ENCODE measurements around the gene FAM13C. TPM values are rescaled to one million over a fixed set of nuclear protein-coding genes. Genes with fewer than 3 reads are reported as not detected.

The FAM13C gene
- total RNA-seq, 1 donor from 2014 or later: 12.8 TPM

- Histone ChIP-seq H3K27ac (no peak overlapping the region), H3K4me1 (peaks cover 20% of the 10 kb centered on the region), H3K27me3 (no peaks in the 10 kb centered on the region), H3K36me3 (no peaks in the 10 kb centered on the region), H3K4me3 (no peak overlapping the region), H3K9me3 (no peaks in the 10 kb centered on the region)
- intact Hi-C loops (cut with DNase I): no loop called here
- TF ChIP-seq CTCF (IDR thresholded peaks at IDR 0.05): no peak
- TF ChIP-seq POLR2AphosphoS5 (IDR thresholded peaks at IDR 0.05; ENCODE audit: insufficient read depth in 1 of 2, low read depth in 1 of 2): no peak
- no peak for TF ChIP-seq POLR2A (IDR thresholded peaks at IDR 0.05)
- DNase-seq (ENCODE audit: extremely low spot score in 2 of 2): no peak
These were observed 26.9 kb downstream of the FAM13C start for GRCh38 chr10:59335497-59335896.

- no peaks in the 10 kb centered on the region for H3K9me3 ChIP-seq
- intact Hi-C loops (cut with DNase I): no loop called here
- DNase-seq (ENCODE audit: extremely low spot score in 2 of 2): no peak
- TF ChIP-seq POLR2A (IDR thresholded peaks at IDR 0.05) (no peak), CTCF (IDR thresholded peaks at IDR 0.05) (no peak), POLR2AphosphoS5 (IDR thresholded peaks at IDR 0.05; ENCODE audit: insufficient read depth in 1 of 2, low read depth in 1 of 2) (no peak)
- peaks cover 20% of the 10 kb centered on the region for H3K4me1 ChIP-seq
- H3K4me3 ChIP-seq: no peak overlapping the region
- H3K36me3 ChIP-seq: no peaks in the 10 kb centered on the region
- H3K27ac ChIP-seq: no peak overlapping the region
- no peaks in the 10 kb centered on the region for H3K27me3 ChIP-seq
These were observed 28.6 kb downstream of the FAM13C start for GRCh38 chr10:59333701-59334100.

- TF ChIP-seq POLR2AphosphoS5 (IDR thresholded peaks at IDR 0.05; ENCODE audit: insufficient read depth in 1 of 2, low read depth in 1 of 2) (no peak), POLR2A (IDR thresholded peaks at IDR 0.05) (no peak), CTCF (IDR thresholded peaks at IDR 0.05) (no peak)
- no peaks in the 10 kb centered on the region for H3K27me3 ChIP-seq
- peaks cover 15% of the 10 kb centered on the region for H3K4me1 ChIP-seq
- intact Hi-C loops (cut with DNase I): no loop called here
- H3K36me3 ChIP-seq: no peaks in the 10 kb centered on the region
- H3K27ac ChIP-seq: no peak overlapping the region
- no peak for DNase-seq (ENCODE audit: extremely low spot score in 2 of 2)
- no peaks in the 10 kb centered on the region for H3K9me3 ChIP-seq
- H3K4me3 ChIP-seq: no peak overlapping the region
These were observed 29.8 kb downstream of the FAM13C start for GRCh38 chr10:59332581-59332980.

GRCh38 chr10:59331661-59332060 is 30.7 kb downstream of the FAM13C start:
- H3K27me3 ChIP-seq: no peaks in the 10 kb centered on the region
- DNase-seq (ENCODE audit: extremely low spot score in 2 of 2): no peak
- H3K27ac ChIP-seq: no peak overlapping the region
- no peak overlapping the region for H3K4me3 ChIP-seq
- H3K36me3 ChIP-seq: no peaks in the 10 kb centered on the region
- no peaks in the 10 kb centered on the region for H3K9me3 ChIP-seq
- intact Hi-C loops (cut with DNase I): no loop called here
- H3K4me1 ChIP-seq: peaks cover 6% of the 10 kb centered on the region
- TF ChIP-seq POLR2A (IDR thresholded peaks at IDR 0.05) (no peak), CTCF (IDR thresholded peaks at IDR 0.05) (no peak), POLR2AphosphoS5 (IDR thresholded peaks at IDR 0.05; ENCODE audit: insufficient read depth in 1 of 2, low read depth in 1 of 2) (no peak)

GRCh38 chr10:59325116-59325515 is 37.2 kb downstream of the FAM13C start:
- H3K4me1 ChIP-seq: no peaks in the 10 kb centered on the region
- no peaks in the 10 kb centered on the region for H3K27me3 ChIP-seq
- no peaks in the 10 kb centered on the region for H3K9me3 ChIP-seq
- intact Hi-C loops (cut with DNase I): no loop called here
- no peak overlapping the region for H3K27ac ChIP-seq
- DNase-seq (ENCODE audit: extremely low spot score in 2 of 2): no peak
- TF ChIP-seq CTCF (IDR thresholded peaks at IDR 0.05) (no peak), POLR2AphosphoS5 (IDR thresholded peaks at IDR 0.05; ENCODE audit: insufficient read depth in 1 of 2, low read depth in 1 of 2) (no peak), POLR2A (IDR thresholded peaks at IDR 0.05) (no peak)
- peaks cover 0 to 9% of the 10 kb centered on the region in 2 donors for H3K36me3 ChIP-seq
- no peak overlapping the region for H3K4me3 ChIP-seq

All from vagina (tissue), 2 donors.